Stimulated activated naive B cell treated with anti-CD40 and anti-IgM and Interleukin-4, amounts not matched to agents 10 μg/mL and 1 μg/mL and 100 μg/mL, for 72 hours (primary cell): ENCODE results near the gene TADA3.

Source experiments
- ATAC-seq, 2 donors: fragments of 150-1000 bp; cut with Tn5 transposase; replicated peaks; 2 replicates each; pipeline ENCODE4 v1.10.0; 2021; ENCODE audit warnings: moderate library complexity in 1 of 2
- DNase-seq: peaks from one replicate; pipeline ENCODE4 v3.0.0; 2021
- H3K27ac Mint-ChIP-seq: one replicate; pipeline ENCODE4 v1.8.0; 2022; ENCODE audit warnings: mild to moderate bottlenecking, mixed read lengths
- H3K27me3 Mint-ChIP-seq, 2 donors: one replicate each; pipeline ENCODE4 v1.8.0; 2022; ENCODE audit warnings: mixed read lengths in 2 of 2
- H3K36me3 Mint-ChIP-seq, 2 donors: one replicate each; pipeline ENCODE4 v1.8.0; 2022; ENCODE audit warnings: mixed read lengths in 2 of 2, mild to moderate bottlenecking in 1 of 2
- H3K4me1 Mint-ChIP-seq, 2 donors: one replicate each; pipeline ENCODE4 v1.8.0; 2022; ENCODE audit warnings: mixed read lengths in 2 of 2, mild to moderate bottlenecking in 1 of 2
- H3K4me3 Mint-ChIP-seq, 2 donors: one replicate each; pipeline ENCODE4 v1.8.0; 2022; ENCODE audit warnings: mild to moderate bottlenecking in 2 of 2, mixed read lengths in 2 of 2, moderate library complexity in 1 of 2
- H3K9me3 Mint-ChIP-seq, 2 donors: one replicate each; pipeline ENCODE4 v1.8.0; 2022; ENCODE audit warnings: mixed read lengths in 2 of 2, mild to moderate bottlenecking in 1 of 2

TADA3 gene

DNA sequence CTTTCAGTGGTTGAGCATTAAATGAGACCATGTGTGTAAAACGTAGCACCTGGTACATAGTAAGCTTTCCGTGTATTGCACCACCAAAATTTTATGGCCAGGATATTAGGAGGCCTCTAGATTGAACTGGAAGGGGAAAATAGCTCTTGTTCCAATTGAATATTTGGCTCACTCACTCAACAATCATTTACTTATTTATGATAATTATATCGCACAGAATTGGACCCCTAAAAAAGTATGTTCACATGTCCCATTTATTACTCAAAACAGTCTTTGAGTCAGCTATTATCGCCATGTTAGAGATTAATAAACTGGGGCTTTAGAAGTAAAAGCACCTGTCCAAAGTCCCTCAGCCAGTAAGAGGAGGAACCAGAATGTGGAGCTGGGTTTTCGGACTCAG, 12.7 kb upstream of the TADA3 start:
- no peak for DNase-seq
- Mint-ChIP-seq H3K4me1 (peaks cover 41 to 58% of the 10 kb centered on the region in 2 donors), H3K27me3 (no peaks in the 10 kb centered on the region), H3K9me3 (no peaks in the 10 kb centered on the region), H3K27ac (no peak overlapping the region), H3K36me3 (peaks cover 46 to 62% of the 10 kb centered on the region in 2 donors), H3K4me3 (no peak overlapping the region)
- ATAC-seq, result no peak

DNA sequence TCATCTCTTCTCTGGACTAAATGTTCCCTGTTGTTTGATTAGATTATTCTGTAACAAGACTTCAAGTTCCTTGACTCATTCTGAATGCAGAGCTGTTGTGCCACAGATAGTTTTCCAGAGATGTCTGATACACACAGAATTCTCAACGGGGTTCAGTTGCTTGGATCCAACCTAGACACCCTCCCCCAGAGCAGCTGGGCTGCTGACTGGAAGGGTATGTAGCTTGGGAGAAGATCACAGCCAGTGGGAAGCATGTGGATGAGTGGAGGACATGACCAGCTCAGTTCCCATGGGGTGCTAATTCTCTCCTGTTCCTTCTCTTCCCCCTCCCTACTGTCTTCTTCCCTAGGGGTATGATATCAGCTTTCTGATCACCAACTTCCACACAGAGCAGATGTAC, 11.2 kb upstream of the TADA3 start:
- no peak overlapping the region for H3K4me3 Mint-ChIP-seq
- H3K27me3 Mint-ChIP-seq, result no peaks in the 10 kb centered on the region
- ATAC-seq (no peak), DNase-seq (no peak)
- no peaks in the 10 kb centered on the region for H3K9me3 Mint-ChIP-seq
- peaks cover 30 to 44% of the 10 kb centered on the region in 2 donors for H3K4me1 Mint-ChIP-seq
- H3K36me3 Mint-ChIP-seq, result peaks cover 44 to 58% of the 10 kb centered on the region in 2 donors
- peak overlapping the region; percentile 89 for H3K27ac Mint-ChIP-seq

DNA sequence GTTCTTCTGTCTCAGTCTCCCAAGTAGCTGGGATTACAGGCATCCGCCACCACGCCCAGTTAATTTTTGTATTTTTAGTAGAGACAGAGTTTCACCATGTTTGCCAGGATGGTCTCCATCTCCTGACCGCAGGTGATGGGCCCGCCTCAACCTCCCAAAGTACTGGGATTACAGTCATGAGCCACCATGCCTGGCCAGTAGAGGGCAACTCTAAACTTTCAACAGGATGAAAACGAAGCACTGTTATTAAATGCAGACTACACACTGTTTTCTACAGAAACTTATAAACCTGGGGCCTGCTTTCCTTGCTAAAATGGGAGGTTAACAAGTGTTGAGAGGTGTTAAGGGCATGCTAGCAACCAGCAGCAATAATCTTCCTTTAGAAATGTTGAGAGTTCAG, 8.3 kb upstream of the TADA3 start:
- Mint-ChIP-seq H3K36me3 (peaks cover 40 to 59% of the 10 kb centered on the region in 2 donors), H3K9me3 (no peaks in the 10 kb centered on the region), H3K27me3 (no peaks in the 10 kb centered on the region), H3K4me1 (peaks cover 24 to 43% of the 10 kb centered on the region in 2 donors), H3K4me3 (no peak overlapping the region), H3K27ac (no peak overlapping the region)
- ATAC-seq (no peak), DNase-seq (no peak)

DNA sequence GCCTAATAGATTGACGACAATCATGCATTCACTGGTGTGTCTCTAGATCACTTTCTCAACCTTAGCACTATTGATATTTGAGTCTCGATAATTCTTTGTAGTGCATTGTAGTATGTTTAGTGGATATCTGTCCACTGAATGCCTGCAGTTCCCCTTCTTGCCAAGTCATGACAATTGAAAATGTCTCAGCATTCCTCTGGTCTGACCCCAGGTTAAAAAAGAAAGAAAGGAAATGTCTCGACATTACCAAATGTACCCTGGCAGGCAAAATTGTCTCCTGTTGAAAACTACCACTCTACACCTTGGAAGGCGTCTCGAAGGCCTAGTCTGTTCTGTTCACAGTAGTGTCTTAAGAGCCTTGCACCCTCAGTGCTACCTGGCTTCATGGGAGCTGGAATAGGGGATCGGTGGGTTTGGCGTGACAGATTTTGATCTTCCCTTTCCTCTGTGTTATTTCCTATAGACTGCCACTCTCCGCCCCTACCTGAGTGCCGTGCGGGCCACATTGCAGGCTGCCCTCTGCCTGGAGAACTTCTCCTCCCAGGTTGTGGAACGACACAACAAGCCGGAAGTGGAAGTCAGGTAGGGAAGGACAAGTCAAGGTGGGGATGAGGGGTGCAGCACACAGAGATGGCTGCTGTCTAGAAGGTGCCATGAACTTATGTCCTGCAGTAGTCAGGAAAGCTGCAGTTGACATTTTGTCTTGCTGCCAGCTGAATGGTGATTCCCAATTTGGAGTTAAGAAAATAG, 5.1 kb upstream of the TADA3 start:
- Mint-ChIP-seq H3K9me3 (peaks cover 0 to 4% of the 10 kb centered on the region in 2 donors), H3K36me3 (peaks cover 41 to 66% of the 10 kb centered on the region in 2 donors), H3K27me3 (no peaks in the 10 kb centered on the region), H3K27ac (peak overlapping the region; percentile 65), H3K4me3 (peak overlapping the region; percentile 8 to 22), H3K4me1 (peaks cover 24 to 43% of the 10 kb centered on the region in 2 donors)
- no peak for DNase-seq
- ATAC-seq, result no peak

DNA sequence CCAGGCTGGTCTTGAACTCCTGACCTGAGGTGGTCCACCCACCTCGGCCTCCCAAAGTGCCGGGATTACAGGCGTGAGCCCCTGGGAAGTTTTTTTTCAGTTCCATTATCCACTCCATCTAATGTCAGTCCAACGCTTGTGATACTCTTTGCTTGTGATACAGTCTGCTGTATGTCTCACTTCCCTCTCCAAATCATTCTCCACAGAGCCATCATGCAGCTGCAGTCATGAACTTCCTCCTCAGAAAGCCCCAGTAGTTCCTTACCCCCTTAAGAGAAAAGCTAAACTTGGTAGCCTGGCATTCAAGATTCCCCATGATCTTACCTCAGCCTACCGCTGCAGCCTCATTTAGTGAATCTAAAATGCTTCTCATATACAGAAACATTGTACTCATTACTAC, 2.9 kb upstream of the TADA3 start:
- peak; percentile 68 to 74 for ATAC-seq
- peak overlapping the region; percentile 89 to 97 for H3K4me3 Mint-ChIP-seq
- H3K27ac Mint-ChIP-seq, result peak overlapping the region; percentile 100
- peaks cover 0 to 4% of the 10 kb centered on the region in 2 donors for H3K9me3 Mint-ChIP-seq
- H3K36me3 Mint-ChIP-seq, result peaks cover 48 to 69% of the 10 kb centered on the region in 2 donors
- DNase-seq, result peak; percentile 68
- H3K4me1 Mint-ChIP-seq, result peaks cover 36 to 63% of the 10 kb centered on the region in 2 donors
- no peaks in the 10 kb centered on the region for H3K27me3 Mint-ChIP-seq

DNA sequence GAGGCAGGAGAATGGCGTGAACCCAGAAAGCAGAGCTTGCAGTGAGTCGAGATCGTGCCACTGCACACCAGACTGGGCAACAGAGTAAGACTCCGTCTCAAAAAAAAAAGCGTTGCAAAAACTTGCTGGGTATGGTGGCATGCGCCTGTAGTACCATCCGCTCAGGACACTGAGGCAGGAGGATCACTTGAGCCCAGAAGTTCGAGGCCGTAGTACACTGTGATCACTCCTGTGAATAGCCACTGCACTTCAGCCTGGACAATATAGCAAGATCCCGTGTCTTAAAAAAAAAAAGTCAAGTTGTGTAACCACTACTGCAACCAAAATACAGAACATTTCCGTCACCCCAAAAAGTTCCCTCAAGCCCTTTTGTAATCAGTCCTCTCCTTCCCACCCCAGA, 2.1 kb upstream of the TADA3 start:
- Mint-ChIP-seq H3K9me3 (peaks cover 0 to 4% of the 10 kb centered on the region in 2 donors), H3K4me3 (peak overlapping the region; percentile 89 to 97), H3K4me1 (peaks cover 39 to 71% of the 10 kb centered on the region in 2 donors), H3K27me3 (no peaks in the 10 kb centered on the region), H3K36me3 (peaks cover 53 to 72% of the 10 kb centered on the region in 2 donors), H3K27ac (peak overlapping the region; percentile 100)
- DNase-seq, result no peak
- no peak for ATAC-seq

DNA sequence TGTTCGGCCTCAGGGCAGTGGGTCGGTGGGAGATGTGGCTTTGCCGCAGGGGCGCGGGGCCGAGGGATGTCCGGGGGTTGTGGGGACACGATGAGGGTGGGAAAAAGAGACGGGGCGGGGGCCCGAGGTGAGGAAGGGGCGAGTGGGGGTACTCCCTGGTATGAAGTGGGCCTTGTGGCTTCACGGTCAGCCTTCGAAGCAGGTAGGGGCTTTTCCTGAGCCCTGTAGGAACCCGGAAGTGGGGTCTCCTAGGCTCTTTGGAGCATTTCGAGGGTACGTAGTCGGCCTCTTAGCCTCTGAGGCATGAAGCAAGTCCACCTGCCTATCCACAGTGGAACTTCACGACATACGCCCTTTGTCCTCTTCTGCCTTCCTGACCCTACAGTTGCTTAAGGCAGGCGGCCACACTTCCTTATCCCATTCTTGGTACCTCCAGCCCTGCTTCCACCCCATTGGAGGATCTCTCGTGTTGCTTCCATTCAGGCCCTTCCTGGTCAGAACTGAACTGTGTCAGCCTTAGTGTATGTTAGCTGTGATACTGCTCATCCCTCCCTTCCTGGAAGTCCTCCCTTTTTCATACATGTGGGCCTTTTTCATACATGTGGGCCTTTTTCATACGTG, 998 bp upstream of the TADA3 start:
- Mint-ChIP-seq H3K9me3 (peaks cover 0 to 4% of the 10 kb centered on the region in 2 donors), H3K4me3 (peak overlapping the region; percentile 89 to 97), H3K27ac (peak overlapping the region; percentile 100), H3K36me3 (peaks cover 57 to 76% of the 10 kb centered on the region in 2 donors), H3K4me1 (peaks cover 39 to 75% of the 10 kb centered on the region in 2 donors), H3K27me3 (no peaks in the 10 kb centered on the region)
- ATAC-seq (peak; percentile 4 to 12), DNase-seq (no peak)

DNA sequence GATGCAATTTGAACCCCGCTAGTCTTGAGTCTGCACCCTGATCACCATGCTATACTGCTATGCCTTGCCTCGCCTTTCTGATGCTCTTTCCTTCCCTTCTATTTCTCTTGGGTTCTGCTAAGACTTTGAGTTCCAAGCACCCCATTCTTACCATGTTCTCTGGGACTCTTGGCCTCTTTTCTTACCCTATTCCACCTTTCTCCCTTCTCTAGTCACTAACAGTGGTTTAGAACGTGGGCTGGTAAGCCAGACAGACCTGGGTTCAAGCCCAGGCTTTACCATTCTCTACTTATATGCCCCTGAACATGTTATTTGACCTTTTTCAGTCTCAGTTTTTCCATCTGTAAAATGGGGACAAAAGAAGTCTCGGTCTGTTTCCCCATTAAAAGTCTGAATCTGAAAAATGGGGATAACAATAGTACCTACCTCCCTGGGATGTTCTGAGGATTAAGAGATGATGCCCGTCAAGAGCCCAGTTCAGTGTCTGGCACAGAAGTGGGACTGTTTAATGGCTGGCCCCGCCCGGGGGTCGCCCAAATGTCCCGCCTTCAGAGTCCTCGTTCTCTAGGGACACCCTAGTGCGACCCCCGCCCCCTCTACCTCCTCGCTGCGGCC, 376 bp downstream of the TADA3 start:
- Mint-ChIP-seq H3K4me1 (peaks cover 36 to 73% of the 10 kb centered on the region in 2 donors), H3K27me3 (no peaks in the 10 kb centered on the region), H3K27ac (peak overlapping the region; percentile 100), H3K36me3 (peaks cover 58 to 73% of the 10 kb centered on the region in 2 donors), H3K4me3 (peak overlapping the region; percentile 89 to 97), H3K9me3 (peaks cover 0 to 4% of the 10 kb centered on the region in 2 donors)
- ATAC-seq (no peak), DNase-seq (no peak)

DNA sequence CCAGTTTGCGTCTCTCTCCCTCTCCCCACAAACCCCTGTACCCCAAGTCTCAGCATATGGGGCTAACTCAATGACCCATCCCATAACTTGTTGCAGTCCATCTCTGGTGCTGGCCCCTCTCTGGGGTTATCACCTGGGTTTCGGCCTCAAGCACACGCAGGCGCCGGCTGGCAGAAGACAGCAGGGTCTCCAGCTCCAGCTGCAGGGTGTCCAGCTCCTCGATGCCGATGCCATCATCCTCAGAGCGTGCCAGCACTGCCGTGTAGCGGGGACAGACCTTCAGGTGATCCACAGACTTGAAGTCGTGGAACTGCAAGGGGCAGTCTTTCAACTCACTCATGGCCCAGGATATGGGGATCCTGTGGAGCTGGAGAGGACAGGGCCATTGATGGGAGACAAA, 1.1 kb downstream of the TADA3 start:
- Mint-ChIP-seq H3K4me3 (peak overlapping the region; percentile 89 to 97), H3K36me3 (peaks cover 64 to 76% of the 10 kb centered on the region in 2 donors), H3K4me1 (peaks cover 37 to 73% of the 10 kb centered on the region in 2 donors), H3K27ac (no peak overlapping the region), H3K9me3 (peaks cover 0 to 4% of the 10 kb centered on the region in 2 donors), H3K27me3 (no peaks in the 10 kb centered on the region)
- DNase-seq (no peak), ATAC-seq (no peak)

DNA sequence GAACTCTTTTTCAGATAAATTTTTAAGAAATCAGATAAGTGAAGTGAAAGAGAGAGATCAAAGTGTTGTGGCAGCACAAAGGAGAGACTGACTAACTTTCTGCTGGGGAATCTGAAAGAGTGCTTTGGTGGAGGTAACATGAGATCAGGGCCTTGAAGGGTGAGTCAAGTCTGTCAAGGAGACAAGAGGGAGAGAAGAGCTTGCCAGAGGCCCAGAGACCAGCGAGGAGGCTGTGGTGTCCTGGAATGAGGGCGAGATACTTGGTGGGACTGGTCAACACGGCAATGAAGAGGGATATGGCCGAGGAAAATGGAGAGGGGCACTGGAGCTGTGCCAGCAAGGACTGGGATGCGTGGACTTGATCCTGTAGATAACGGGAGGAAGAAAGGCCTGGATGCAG, 4.6 kb downstream of the TADA3 start:
- Mint-ChIP-seq H3K27ac (peak overlapping the region; percentile 73), H3K4me1 (peaks cover 23 to 55% of the 10 kb centered on the region in 2 donors), H3K9me3 (no peaks in the 10 kb centered on the region), H3K4me3 (no peak overlapping the region), H3K36me3 (peaks cover 59 to 71% of the 10 kb centered on the region in 2 donors), H3K27me3 (no peaks in the 10 kb centered on the region)
- ATAC-seq, result no peak
- no peak for DNase-seq

DNA sequence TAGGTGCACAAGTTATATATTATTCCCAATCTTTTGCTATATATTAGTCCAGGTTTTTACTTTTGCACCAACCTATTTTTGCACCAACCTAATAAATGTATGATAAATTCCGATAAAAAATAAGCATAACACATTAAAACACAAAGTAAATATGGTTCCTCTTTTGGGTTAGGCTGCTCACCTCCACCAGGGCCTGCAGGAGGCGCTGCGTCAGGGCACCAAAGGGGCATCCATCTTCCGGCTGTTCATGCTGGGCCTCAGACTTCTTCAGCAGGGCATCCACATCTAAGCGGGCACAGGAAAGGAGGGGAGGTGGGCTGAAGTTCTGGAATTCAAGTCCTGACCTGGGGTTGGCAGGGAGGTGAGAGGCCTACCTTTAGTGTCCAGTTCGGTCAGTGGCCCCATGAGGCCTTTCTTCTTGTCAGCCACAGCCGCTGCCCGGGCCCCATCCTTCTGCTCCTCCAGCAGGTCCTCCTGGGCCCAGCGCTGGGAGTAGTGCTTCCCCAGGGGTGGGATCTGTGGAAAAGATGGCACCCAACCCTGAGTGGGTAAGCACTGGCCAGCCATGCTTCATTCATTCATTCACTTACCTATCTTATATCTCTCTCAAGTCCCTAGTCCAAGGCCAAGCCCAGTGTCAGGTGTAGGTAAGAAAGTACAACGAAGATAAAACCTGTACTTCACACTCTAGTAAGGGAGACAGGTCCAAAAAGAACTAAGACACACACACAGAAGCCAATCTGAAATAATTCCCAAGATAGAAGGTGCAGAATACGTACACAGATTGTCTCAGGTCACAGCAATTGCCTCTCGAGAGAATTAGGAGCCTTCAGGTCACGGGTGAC, 5.2 kb downstream of the TADA3 start:
- peaks cover 61 to 74% of the 10 kb centered on the region in 2 donors for H3K36me3 Mint-ChIP-seq
- no peaks in the 10 kb centered on the region for H3K27me3 Mint-ChIP-seq
- DNase-seq, result no peak
- no peaks in the 10 kb centered on the region for H3K9me3 Mint-ChIP-seq
- H3K4me3 Mint-ChIP-seq, result no peak overlapping the region
- ATAC-seq, result no peak
- peak overlapping the region; percentile 37 for H3K27ac Mint-ChIP-seq
- H3K4me1 Mint-ChIP-seq, result peaks cover 30 to 60% of the 10 kb centered on the region in 2 donors

DNA sequence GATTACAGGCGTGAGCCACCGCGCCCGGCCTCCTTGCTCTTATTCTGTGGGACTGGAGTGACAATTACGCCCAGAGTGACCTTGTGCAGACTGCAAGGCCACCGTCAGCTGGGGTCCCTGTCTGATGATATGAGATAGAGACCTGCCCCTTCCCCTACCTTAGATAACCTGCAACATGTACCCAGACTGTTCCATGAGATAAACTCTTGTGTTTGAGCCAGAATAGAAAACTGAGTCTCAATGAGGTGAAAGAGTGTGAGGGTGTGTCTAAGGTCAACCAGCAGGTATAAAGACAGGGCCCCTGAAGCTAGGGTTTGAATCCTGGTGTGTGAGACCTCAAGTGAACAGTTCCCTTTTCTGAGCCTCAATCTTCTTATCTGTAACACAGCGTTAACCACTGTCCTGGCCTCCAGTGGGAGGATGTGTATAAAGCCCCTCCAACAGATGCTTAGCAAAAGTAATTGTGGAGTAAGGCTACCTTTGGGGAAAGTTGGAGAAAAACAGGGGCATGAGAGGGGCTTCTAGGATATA, 6.0 kb downstream of the TADA3 start:
- Mint-ChIP-seq H3K27me3 (no peaks in the 10 kb centered on the region), H3K9me3 (no peaks in the 10 kb centered on the region), H3K36me3 (peaks cover 60 to 70% of the 10 kb centered on the region in 2 donors), H3K4me1 (peaks cover 30 to 60% of the 10 kb centered on the region in 2 donors), H3K4me3 (no peak overlapping the region), H3K27ac (peak overlapping the region; percentile 47)
- DNase-seq (no peak), ATAC-seq (no peak)

DNA sequence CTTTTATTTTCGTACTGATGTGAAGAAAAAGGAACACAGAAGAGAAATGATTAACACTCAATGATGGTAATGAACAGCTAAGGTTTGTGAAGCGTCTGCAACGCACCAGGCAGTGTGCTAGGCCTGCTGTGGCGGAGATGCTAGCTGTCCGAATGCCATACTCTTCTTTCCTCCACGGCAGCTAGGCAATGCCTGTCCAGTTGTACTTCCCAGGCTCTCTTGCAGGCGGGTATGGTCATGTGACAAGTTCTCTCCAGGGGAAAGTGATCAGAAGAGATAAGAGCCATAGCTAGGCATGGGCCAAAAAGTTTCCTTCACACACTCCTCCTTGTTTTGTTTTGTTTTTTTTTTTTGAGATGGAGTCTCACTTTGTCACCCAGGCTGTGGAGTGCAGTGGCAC, 6.7 kb downstream of the TADA3 start:
- DNase-seq (no peak), ATAC-seq (no peak)
- H3K4me1 Mint-ChIP-seq, result peaks cover 29 to 60% of the 10 kb centered on the region in 2 donors
- H3K27ac Mint-ChIP-seq, result peak overlapping the region; percentile 47
- H3K9me3 Mint-ChIP-seq, result no peaks in the 10 kb centered on the region
- no peak overlapping the region for H3K4me3 Mint-ChIP-seq
- no peaks in the 10 kb centered on the region for H3K27me3 Mint-ChIP-seq
- peaks cover 59 to 68% of the 10 kb centered on the region in 2 donors for H3K36me3 Mint-ChIP-seq

DNA sequence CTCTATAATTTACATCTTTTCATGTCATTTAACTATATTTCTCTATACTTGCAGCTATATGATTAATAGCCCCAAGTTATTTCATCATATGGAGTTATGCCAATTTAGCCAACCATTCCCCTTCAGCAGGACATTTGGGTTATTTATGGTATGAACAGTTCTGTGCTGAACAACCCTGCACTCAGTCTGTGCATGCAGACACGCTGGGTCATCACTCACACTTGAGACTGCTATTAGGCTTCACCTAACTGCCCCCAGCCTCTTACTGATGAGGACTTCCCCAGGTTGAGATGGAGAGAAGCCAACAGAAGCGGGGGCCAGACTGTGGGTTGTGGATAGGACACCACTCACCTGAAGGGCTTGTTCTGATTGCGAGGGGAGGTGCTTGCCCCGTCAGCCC, 7.3 kb downstream of the TADA3 start:
- no peak overlapping the region for H3K27ac Mint-ChIP-seq
- no peak for ATAC-seq
- DNase-seq, result no peak
- peaks cover 59 to 67% of the 10 kb centered on the region in 2 donors for H3K36me3 Mint-ChIP-seq
- no peaks in the 10 kb centered on the region for H3K27me3 Mint-ChIP-seq
- no peaks in the 10 kb centered on the region for H3K9me3 Mint-ChIP-seq
- no peak overlapping the region for H3K4me3 Mint-ChIP-seq
- H3K4me1 Mint-ChIP-seq, result peaks cover 31 to 60% of the 10 kb centered on the region in 2 donors
